ENCODE data around the gene GLCCI1.

GLCCI1 gene

DNA sequence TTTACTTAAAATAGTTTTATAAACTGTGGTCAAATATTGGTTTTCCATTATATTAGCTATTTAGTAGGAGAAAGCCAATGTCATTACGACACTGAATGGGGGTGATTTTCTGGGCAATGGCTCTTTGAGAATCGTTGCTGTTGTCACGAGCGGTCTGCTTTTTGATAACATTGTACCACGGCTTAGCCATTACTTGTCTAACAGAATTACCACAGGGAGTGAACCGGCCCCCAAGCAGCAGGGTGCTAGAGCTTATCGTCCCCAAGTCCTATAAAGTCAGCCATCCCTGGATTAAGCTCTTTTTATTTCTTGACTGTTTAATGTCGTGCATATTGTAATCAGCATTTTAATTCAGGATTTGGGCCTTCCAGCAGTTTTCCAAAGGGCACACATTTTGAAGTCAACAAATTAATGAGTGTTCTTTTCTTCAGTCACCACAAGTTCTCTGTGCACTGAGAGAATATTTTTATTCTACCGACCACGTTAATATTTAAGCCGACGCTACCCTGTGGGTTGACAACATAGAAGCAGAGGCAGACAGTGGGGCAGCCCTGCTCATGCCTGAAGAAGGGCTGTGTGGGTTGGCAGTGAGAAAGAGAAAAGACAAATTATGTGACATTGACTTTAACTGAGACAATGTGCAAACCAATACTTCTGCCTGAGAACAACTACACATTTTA, 167.6 kb downstream of the GLCCI1 start:
- no peaks in the 10 kb centered on the region for H3K4me1 ChIP-seq (ENCODE audit: insufficient read depth, poor library complexity, severe bottlenecking)
- H3K4me3 ChIP-seq (ENCODE audit: severe bottlenecking) = no peak overlapping the region
- peaks cover 2% of the 10 kb centered on the region for H3K9me3 ChIP-seq (ENCODE audit: severe bottlenecking)
- no peak for TF ChIP-seq CTCF (IDR thresholded peaks at IDR 0.05; ENCODE audit: poor library complexity, severe bottlenecking)
- DNase-seq (ENCODE audit: low spot score) = no peak
- no peak overlapping the region for H3K27ac ChIP-seq (ENCODE audit: poor library complexity, severe bottlenecking)
- no peaks in the 10 kb centered on the region for H3K27me3 ChIP-seq (ENCODE audit: insufficient read depth, poor library complexity, severe bottlenecking)
- ATAC-seq (ENCODE audit: low read depth) = no peak
- H3K36me3 ChIP-seq (ENCODE audit: low read depth) = no peaks in the 10 kb centered on the region
